ENCODE data around the gene THAP3. TPM values are rescaled to one million over a fixed set of nuclear protein-coding genes. Genes with fewer than 3 reads are reported as not detected.

Gene THAP3
- total and polyA plus RNA-seq, 9 of the 15 experiments (the other 6 are each of a cell fraction or from before 2014, with no cell fraction given) = 1.9 to 31.2 (median 18.2) TPM

GRCh38 chr1:6601049-6601922 lies 23.4 kb upstream of the THAP3 start (continued):
- TF ChIP-seq ELF2 (CRISPR knock-in tag; IDR thresholded peaks at IDR 0.05) = no peak
- TF ChIP-seq DLX4 (CRISPR knock-in tag; IDR thresholded peaks at IDR 0.05) = no peak
- TF ChIP-seq PHB (CRISPR knock-in tag; IDR thresholded peaks at IDR 0.05) = no peak; the same call in 1 of the 2 replicates
- peak in 1 of 2 experiments; percentile 42; a peak in 1 of 4 replicates for TF ChIP-seq KDM4B (IDR thresholded peaks at IDR 0.05; ENCODE audit: borderline replicate concordance in 2 of 2, low read depth in 1 of 2)
- no peak for TF ChIP-seq POLR2AphosphoS2 (IDR thresholded peaks at IDR 0.05; ENCODE audit: low read length)
- peak; percentile 64; the same call in 1 of the 2 replicates for TF ChIP-seq SMARCE1 (IDR thresholded peaks at IDR 0.05)
- no peak for TF ChIP-seq ZNF347 (CRISPR knock-in tag; IDR thresholded peaks at IDR 0.05; ENCODE audit: low read depth)
- TF ChIP-seq CSDE1 (IDR thresholded peaks at IDR 0.05) = no peak
- 0 out of 2 replicates have a peak, but pooled peaks have one; percentile 72 for TF ChIP-seq ZNF584 (CRISPR knock-in tag; IDR thresholded peaks at IDR 0.05; ENCODE audit: low read depth)
- TF ChIP-seq ZNF77 (CRISPR knock-in tag; IDR thresholded peaks at IDR 0.05) = no peak
- TF ChIP-seq HINFP (tag; conservative IDR thresholded peaks at IDR 0.05; ENCODE audit: low read depth) = no peak

All from K562 (cell line).